Keratinocyte (primary cell): ENCODE data around the gene MFSD12. TPM values are rescaled to one million over a fixed set of nuclear protein-coding genes. Genes with fewer than 3 reads are reported as not detected.

Experiments used
- DNase-seq: peaks from one replicate; pipeline ENCODE4 v3.0.0-alpha.2; 2011; ENCODE audit warnings: low read depth, missing footprints, low spot score
- FAIRE-seq: peaks from 2 replicates; lab custom pipeline; 2011; peaks lifted over from hg19 to GRCh38; lab: Jason Lieb, UNC
- H2AFZ ChIP-seq: 2 replicates; pipeline ENCODE4 v1.6.0; 2012; ENCODE audit warnings: low read length, control low read depth, inconsistent platforms; ENCODE audit not compliant: control insufficient read depth
- H3K27ac ChIP-seq: 2 replicates; pipeline ENCODE4 v1.5.1; 2011; ENCODE audit warnings: low read length; ENCODE audit not compliant: control insufficient read depth, insufficient read depth
- H3K27me3 ChIP-seq: 3 replicates; pipeline ENCODE4 v1.6.0; 2011; ENCODE audit warnings: low read length; ENCODE audit not compliant: control insufficient read depth, insufficient read depth; ENCODE audit errors: extremely low read depth
- H3K36me3 ChIP-seq, 2 experiments: 2 replicates in 1 of 2; 3 replicates in 1 of 2; pipeline ENCODE4 v1.5.1; 2011; ENCODE audit warnings: low read length in 2 of 2, mild to moderate bottlenecking in 1 of 2; ENCODE audit not compliant: control insufficient read depth in 2 of 2, insufficient read depth in 2 of 2; ENCODE audit errors: extremely low read depth in 1 of 2
- H3K4me1 ChIP-seq: 3 replicates; pipeline ENCODE4 v1.5.1; 2011; ENCODE audit warnings: low read length; ENCODE audit not compliant: control insufficient read depth, insufficient read depth; ENCODE audit errors: extremely low read depth
- H3K4me2 ChIP-seq: 3 replicates; pipeline ENCODE4 v1.6.0; 2011; ENCODE audit warnings: low read depth, low read length; ENCODE audit not compliant: control insufficient read depth, insufficient read depth; ENCODE audit errors: extremely low read depth
- H3K4me3 ChIP-seq, 3 experiments: fragments of 200-600 bp in 1 of 3; sonication (generic) in 1 of 3; 2 replicates in 2 of 3; 3 replicates in 1 of 3; pipeline ENCODE4 v1.5.1; 2011 to 2016; ENCODE audit warnings: low read length in 3 of 3, mild to moderate bottlenecking in 3 of 3, control low read depth in 2 of 3, inconsistent platforms in 1 of 3, low read depth in 1 of 3, mixed read lengths in 1 of 3, mixed run types in 1 of 3, moderate library complexity in 1 of 3; ENCODE audit not compliant: control insufficient read depth in 2 of 3, insufficient read depth in 2 of 3; ENCODE audit errors: extremely low read depth in 1 of 3
- H3K79me2 ChIP-seq: 2 replicates; pipeline ENCODE4 v1.6.0; 2012; ENCODE audit warnings: low read length; ENCODE audit not compliant: control insufficient read depth, insufficient read depth
- H3K9ac ChIP-seq: 3 replicates; pipeline ENCODE4 v1.6.0; 2011; ENCODE audit warnings: low read length; ENCODE audit not compliant: control insufficient read depth, insufficient read depth; ENCODE audit errors: extremely low read depth
- H3K9me1 ChIP-seq: 3 replicates; pipeline ENCODE4 v1.6.0; 2011; ENCODE audit warnings: low read length; ENCODE audit not compliant: control insufficient read depth, insufficient read depth; ENCODE audit errors: extremely low read depth
- H3K9me3 ChIP-seq: 2 replicates; pipeline ENCODE4 v1.5.1; 2012; ENCODE audit warnings: low read depth, low read length; ENCODE audit not compliant: control insufficient read depth
- H4K20me1 ChIP-seq: 3 replicates; pipeline ENCODE4 v1.6.0; 2011; ENCODE audit warnings: low read length; ENCODE audit not compliant: control insufficient read depth, insufficient read depth; ENCODE audit errors: extremely low read depth
- CTCF ChIP-seq, 3 experiments: IDR thresholded peaks in 1 of 3; conservative IDR thresholded peaks in 1 of 3; optimal IDR thresholded peaks in 1 of 3; 2 replicates in 2 of 3; 3 replicates in 1 of 3; pipeline versions ENCODE3 to v1.5.1; 2011; ENCODE audit warnings: low read length in 3 of 3, mild to moderate bottlenecking in 3 of 3, moderate library complexity in 2 of 3, control low read depth in 1 of 3, inconsistent platforms in 1 of 3; ENCODE audit not compliant: insufficient read depth in 2 of 3; ENCODE audit errors: extremely low read depth in 1 of 3
- EZH2 ChIP-seq: IDR thresholded peaks from one replicate; pipeline ENCODE4 v1.6.1; 2012; ENCODE audit warnings: inconsistent platforms, mild to moderate bottlenecking, low read length, moderate library complexity
- dilution Hi-C: fragments of 300-500 bp; cut with MboI; formaldehyde crosslinking; loops from one replicate; pipeline ENCODE4 v1.7.0; 2020; ENCODE audit warnings: low sequenced_read_pairs; ENCODE audit not compliant: extremely low pct_ligation_motif_present
- polyA plus RNA-seq, 5 experiments: library from polyadenylated mRNA; depleted of rRNA in 3 of 5; stranded (reverse) in 3 of 5; stranded (forward) in 1 of 5; unstranded in 1 of 5; fragments of >200 nt; gene quantifications; 1 replicate in 1 of 5; 2 replicates in 3 of 5; 3 replicates in 1 of 5; pipeline versions ENCODE4 v1.2.1 to v1.2.3, GENCODE V29; 2011 to 2012; ENCODE audit warnings: missing spikeins in 2 of 5, low read depth in 1 of 5, low replicate concordance in 1 of 5

Gene MFSD12
- polyA plus RNA-seq, 1 donor (not counting 4 experiments of a cell fraction or from before 2014, with no cell fraction given), result 30.0 TPM

DNA sequence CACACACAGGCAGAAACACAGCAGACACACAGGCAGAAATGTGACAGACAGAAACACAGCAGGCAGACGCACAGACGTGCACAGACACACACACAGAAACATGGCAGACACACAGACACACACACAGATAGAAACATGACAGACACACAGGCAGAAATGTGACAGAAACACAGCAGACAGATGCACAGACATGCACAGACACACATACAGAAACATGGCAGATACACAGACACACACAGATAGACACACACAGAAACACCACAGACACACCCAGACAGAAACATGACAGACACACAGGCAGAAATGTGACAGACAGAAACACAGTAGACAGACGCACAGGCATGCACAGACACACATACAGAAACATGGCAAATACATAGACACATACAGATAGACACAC, 48.0 kb upstream of the MFSD12 start:
- Histone ChIP-seq H3K9ac (no peak overlapping the region), H3K79me2 (no peaks in the 10 kb centered on the region), H3K4me2 (no peak overlapping the region), H3K36me3 (no peaks in the 10 kb centered on the region), H3K4me3 (no peak overlapping the region), H3K27ac (no peak overlapping the region), H3K4me1 (no peaks in the 10 kb centered on the region), H3K27me3 (peaks cover 16% of the 10 kb centered on the region), H2AFZ (no peak overlapping the region), H4K20me1 (no peaks in the 10 kb centered on the region), H3K9me3 (no peaks in the 10 kb centered on the region), H3K9me1 (no peaks in the 10 kb centered on the region)
- no peak for FAIRE-seq
- dilution Hi-C loops, result no loop called here
- TF ChIP-seq CTCF (optimal IDR thresholded peaks at IDR 0.05 in 1 of 3, IDR thresholded peaks at IDR 0.05 in 1 of 3, conservative IDR thresholded peaks at IDR 0.05 in 1 of 3; ENCODE audit: extremely low read depth in 1 of 3, insufficient read depth in 2 of 3, low read length in 3 of 3), result no peak
- no peak for TF ChIP-seq EZH2
- no peak for DNase-seq

DNA sequence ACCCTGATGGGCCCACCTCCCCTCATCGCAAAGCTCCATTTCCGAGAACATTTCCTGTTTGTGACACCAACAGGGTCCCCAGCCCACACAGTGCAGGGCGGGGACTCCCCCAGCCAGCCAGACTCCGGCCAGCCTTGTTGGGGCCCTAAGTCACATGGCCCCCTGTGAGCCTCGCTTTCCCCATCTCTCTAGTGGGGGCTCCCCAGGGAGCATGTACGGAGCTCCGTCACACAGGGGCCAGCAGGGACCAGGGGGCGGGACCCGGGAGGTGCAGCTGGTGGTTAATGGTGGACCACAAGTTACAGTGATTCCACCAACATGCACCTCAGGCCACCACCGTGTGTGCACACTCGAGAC, 47.6 kb upstream of the MFSD12 start:
- no peak for DNase-seq
- TF ChIP-seq CTCF (optimal IDR thresholded peaks at IDR 0.05 in 1 of 3, IDR thresholded peaks at IDR 0.05 in 1 of 3, conservative IDR thresholded peaks at IDR 0.05 in 1 of 3; ENCODE audit: extremely low read depth in 1 of 3, insufficient read depth in 2 of 3, low read length in 3 of 3) (no peak), EZH2 (no peak)
- Histone ChIP-seq H3K4me3 (no peak overlapping the region), H3K9me1 (no peaks in the 10 kb centered on the region), H2AFZ (no peak overlapping the region), H4K20me1 (no peaks in the 10 kb centered on the region), H3K36me3 (no peaks in the 10 kb centered on the region), H3K9ac (no peak overlapping the region), H3K79me2 (no peaks in the 10 kb centered on the region), H3K4me1 (no peaks in the 10 kb centered on the region), H3K27me3 (peaks cover 16% of the 10 kb centered on the region), H3K27ac (no peak overlapping the region), H3K4me2 (no peak overlapping the region), H3K9me3 (no peaks in the 10 kb centered on the region)
- no peak for FAIRE-seq
- dilution Hi-C loops, result no loop called here
